Measurements from ENCODE around the gene LINGO1. TPM values are rescaled to one million over a fixed set of nuclear protein-coding genes. Genes with fewer than 3 reads are reported as not detected.

LINGO1 gene
- total and polyA plus RNA-seq, 2 donors (not counting 1 experiment from before 2014, with no cell fraction given): not detected

DNA sequence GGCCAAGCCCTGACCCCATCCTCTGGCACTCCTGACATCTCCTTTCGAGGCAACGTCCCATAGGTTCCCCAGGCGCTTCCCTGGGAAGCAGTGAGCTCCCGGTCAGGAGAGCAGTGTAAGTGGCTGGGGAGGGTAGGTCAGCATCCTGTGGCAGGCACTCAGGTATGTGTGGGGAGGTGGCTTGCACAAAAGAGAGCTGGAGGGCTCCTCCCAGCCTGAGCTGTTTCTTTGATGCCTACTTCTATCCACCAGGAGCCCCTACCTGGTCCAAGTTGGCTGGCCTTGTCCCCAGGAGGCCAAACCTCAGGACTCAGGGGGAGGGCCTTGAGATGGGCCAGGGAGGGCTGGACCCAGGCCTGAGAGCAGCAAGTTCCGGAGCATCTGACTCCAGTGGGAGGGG is 31.7 kb upstream of the LINGO1 start:
- ATAC-seq (ENCODE audit: low read depth) (no peak), DNase-seq (no peak)
- 93% methylated on average over 3 of the region's 5 CpGs for WGBS (ENCODE audit: insufficient coverage)
- Histone ChIP-seq H3K9me3 (ENCODE audit: control extremely low read depth in 1 of 3, control insufficient read depth in 2 of 3, insufficient read depth in 1 of 3, low read length in 2 of 3) (no peaks in the 10 kb centered on the region), H3K9ac (ENCODE audit: low read length) (no peak overlapping the region), H3K36me3 (replicated peaks in 1 of 2; ENCODE audit: control extremely low read depth in 1 of 2, control insufficient read depth in 1 of 2, extremely low read depth in 1 of 2, insufficient read depth in 2 of 2, low read length in 1 of 2) (no peaks in the 10 kb centered on the region), H3K4me2 (replicated peaks; ENCODE audit: low read depth, low read length, poor library complexity, severe bottlenecking) (no peak overlapping the region), H3K4me3 (ENCODE audit: control extremely low read depth in 1 of 5, extremely low read depth in 1 of 5, insufficient read depth in 1 of 5, low read depth in 2 of 5, low read length in 4 of 5) (no peak overlapping the region), H4K20me1 (ENCODE audit: control insufficient read depth, insufficient read depth, low read length, poor library complexity, severe bottlenecking) (no peaks in the 10 kb centered on the region), H3K27ac (ENCODE audit: low read length in 2 of 2) (no peak overlapping the region), H3K4me1 (ENCODE audit: control insufficient read depth in 2 of 2, insufficient read depth in 2 of 2, low read length in 2 of 2) (no peaks in the 10 kb centered on the region), H3K79me2 (ENCODE audit: control insufficient read depth, insufficient read depth, low read length) (no peaks in the 10 kb centered on the region), H3K27me3 (replicated peaks in 1 of 4; ENCODE audit: control extremely low read depth in 1 of 4, control insufficient read depth in 3 of 4, insufficient read depth in 4 of 4, low read length in 3 of 4) (no peaks in the 10 kb centered on the region), H2AFZ (ENCODE audit: insufficient read depth, low read depth, low read length, poor library complexity, severe bottlenecking) (no peak overlapping the region)
- no peaks in the 10 kb centered on the region for H3K4me1 Mint-ChIP-seq
- POLR2A ChIA-PET: no interaction called here
- H3K9me3 Mint-ChIP-seq (ENCODE audit: insufficient read depth): no peaks in the 10 kb centered on the region
- CTCF ChIA-PET: interaction anchor here (1.2 kb wide), 1 partner anchor 13 kb away, joined by 4 read pairs; no protein-coding TSS in a partner anchor
- intact Hi-C loops (cut with micrococcal nuclease): no loop called here
- no peak overlapping the region for H3K4me3 Mint-ChIP-seq
- TF ChIP-seq EZH2 (IDR thresholded peaks at IDR 0.05; ENCODE audit: borderline replicate concordance, insufficient read depth, low read depth, low read length, poor library complexity, severe bottlenecking): no peak
- TF ChIP-seq, protein P1, sequence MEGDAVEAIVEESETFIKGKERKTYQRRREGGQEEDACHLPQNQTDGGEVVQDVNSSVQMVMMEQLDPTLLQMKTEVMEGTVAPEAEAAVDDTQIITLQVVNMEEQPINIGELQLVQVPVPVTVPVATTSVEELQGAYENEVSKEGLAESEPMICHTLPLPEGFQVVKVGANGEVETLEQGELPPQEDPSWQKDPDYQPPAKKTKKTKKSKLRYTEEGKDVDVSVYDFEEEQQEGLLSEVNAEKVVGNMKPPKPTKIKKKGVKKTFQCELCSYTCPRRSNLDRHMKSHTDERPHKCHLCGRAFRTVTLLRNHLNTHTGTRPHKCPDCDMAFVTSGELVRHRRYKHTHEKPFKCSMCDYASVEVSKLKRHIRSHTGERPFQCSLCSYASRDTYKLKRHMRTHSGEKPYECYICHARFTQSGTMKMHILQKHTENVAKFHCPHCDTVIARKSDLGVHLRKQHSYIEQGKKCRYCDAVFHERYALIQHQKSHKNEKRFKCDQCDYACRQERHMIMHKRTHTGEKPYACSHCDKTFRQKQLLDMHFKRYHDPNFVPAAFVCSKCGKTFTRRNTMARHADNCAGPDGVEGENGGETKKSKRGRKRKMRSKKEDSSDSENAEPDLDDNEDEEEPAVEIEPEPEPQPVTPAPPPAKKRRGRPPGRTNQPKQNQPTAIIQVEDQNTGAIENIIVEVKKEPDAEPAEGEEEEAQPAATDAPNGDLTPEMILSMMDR (IDR thresholded peaks at IDR 0.05): no peak
- H3K27me3 Mint-ChIP-seq: peaks cover 31% of the 10 kb centered on the region
- H3K27ac Mint-ChIP-seq: no peak overlapping the region

DNA sequence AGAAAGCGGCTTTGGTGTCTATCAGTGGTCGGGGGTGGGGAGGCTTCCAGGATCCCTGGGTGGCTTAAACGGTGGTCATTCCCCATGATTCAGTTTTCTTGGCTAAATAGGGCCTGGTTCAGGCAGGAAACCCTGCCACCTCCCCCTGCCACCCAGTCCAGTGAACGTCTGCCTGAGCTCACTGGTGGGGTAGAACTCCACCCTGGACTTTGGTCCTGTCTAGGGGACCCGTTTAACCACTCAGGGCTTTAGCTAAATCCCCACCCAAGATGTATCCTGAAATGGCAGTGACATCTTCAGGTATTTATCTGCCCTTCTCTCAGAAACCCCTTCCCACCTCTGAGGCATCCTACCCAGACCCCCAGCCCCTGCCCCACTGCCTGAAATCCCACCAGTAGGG is 30.5 kb upstream of the LINGO1 start:
- H3K4me3 Mint-ChIP-seq: no peak overlapping the region
- ChIA-PET CTCF (no interaction called here), POLR2A (no interaction called here)
- H3K9ac ChIP-seq (ENCODE audit: low read length): no peak overlapping the region
- H3K4me3 ChIP-seq (ENCODE audit: control extremely low read depth in 1 of 5, extremely low read depth in 1 of 5, insufficient read depth in 1 of 5, low read depth in 2 of 5, low read length in 4 of 5): no peak overlapping the region
- 69% methylated on average over 4 of the region's 5 CpGs for WGBS (ENCODE audit: insufficient coverage)
- no peaks in the 10 kb centered on the region for H3K27me3 ChIP-seq (replicated peaks in 1 of 4; ENCODE audit: control extremely low read depth in 1 of 4, control insufficient read depth in 3 of 4, insufficient read depth in 4 of 4, low read length in 3 of 4)
- no peak overlapping the region for H3K27ac Mint-ChIP-seq
- H4K20me1 ChIP-seq (ENCODE audit: control insufficient read depth, insufficient read depth, low read length, poor library complexity, severe bottlenecking): no peaks in the 10 kb centered on the region
- H3K4me2 ChIP-seq (replicated peaks; ENCODE audit: low read depth, low read length, poor library complexity, severe bottlenecking): no peak overlapping the region
- TF ChIP-seq EZH2 (IDR thresholded peaks at IDR 0.05; ENCODE audit: borderline replicate concordance, insufficient read depth, low read depth, low read length, poor library complexity, severe bottlenecking): no peak
- TF ChIP-seq, protein P1 (IDR thresholded peaks at IDR 0.05): no peak
- no peaks in the 10 kb centered on the region for H3K4me1 Mint-ChIP-seq
- intact Hi-C loops (cut with micrococcal nuclease): no loop called here
- DNase-seq (no peak), ATAC-seq (ENCODE audit: low read depth) (no peak)
- H3K9me3 ChIP-seq (ENCODE audit: control extremely low read depth in 1 of 3, control insufficient read depth in 2 of 3, insufficient read depth in 1 of 3, low read length in 2 of 3): no peaks in the 10 kb centered on the region
- H3K4me1 ChIP-seq (ENCODE audit: control insufficient read depth in 2 of 2, insufficient read depth in 2 of 2, low read length in 2 of 2): no peaks in the 10 kb centered on the region
- peaks cover 34% of the 10 kb centered on the region for H3K27me3 Mint-ChIP-seq
- no peaks in the 10 kb centered on the region for H3K9me3 Mint-ChIP-seq (ENCODE audit: insufficient read depth)
- no peak overlapping the region for H3K27ac ChIP-seq (ENCODE audit: low read length in 2 of 2)
- H2AFZ ChIP-seq (ENCODE audit: insufficient read depth, low read depth, low read length, poor library complexity, severe bottlenecking): no peak overlapping the region
- H3K36me3 ChIP-seq (replicated peaks in 1 of 2; ENCODE audit: control extremely low read depth in 1 of 2, control insufficient read depth in 1 of 2, extremely low read depth in 1 of 2, insufficient read depth in 2 of 2, low read length in 1 of 2): no peaks in the 10 kb centered on the region
- no peaks in the 10 kb centered on the region for H3K79me2 ChIP-seq (ENCODE audit: control insufficient read depth, insufficient read depth, low read length)

Measured in B cell (primary cell).